ENCODE data around the gene KISS1R.

The KISS1R gene

GRCh38 chr19:940591-941291 lies 23.6 kb downstream of the KISS1R start:
- no peak for DNase-seq

DNA sequence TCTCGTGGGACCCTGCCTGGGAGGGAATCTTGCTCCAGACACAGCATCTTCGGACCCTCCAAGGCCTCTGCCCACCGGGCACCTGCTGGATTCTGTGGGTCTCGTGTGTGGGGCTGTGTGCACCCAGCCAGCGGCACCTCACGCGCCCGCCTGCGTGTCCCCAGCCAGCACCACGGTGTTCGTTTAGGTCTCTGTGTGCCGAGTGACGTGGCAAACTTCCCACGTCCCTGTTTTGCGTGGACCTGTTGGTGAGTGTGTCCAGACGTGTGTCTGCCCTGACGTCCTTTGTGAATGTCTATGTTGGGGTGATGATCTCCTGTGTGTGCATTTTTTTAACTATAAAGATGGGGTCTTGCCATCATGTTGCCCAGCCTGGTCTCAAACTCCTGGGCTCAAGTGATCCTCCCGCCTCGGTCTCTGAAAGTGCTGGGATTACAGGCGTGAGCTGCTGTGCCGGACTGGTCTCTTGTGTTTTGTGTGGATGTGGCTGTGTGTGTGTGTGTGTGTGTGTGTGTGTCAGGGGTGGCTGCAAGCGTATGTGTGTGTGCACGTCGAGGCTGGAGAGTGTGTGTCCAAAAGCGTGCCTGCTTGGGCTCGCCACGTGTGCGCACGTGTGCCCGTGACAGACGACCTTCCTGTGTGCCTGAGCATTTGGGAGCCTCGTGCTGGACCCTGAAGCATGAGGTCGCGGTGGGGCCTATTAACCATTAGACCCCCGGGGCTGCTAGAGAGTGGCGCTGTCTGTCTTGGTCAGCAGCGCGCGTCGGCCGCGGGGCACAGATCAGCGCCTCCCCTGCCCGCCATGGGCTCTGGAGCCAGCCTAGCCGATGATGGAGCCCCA lies 24.4 kb downstream of the KISS1R start:
- no peak for DNase-seq

DNA sequence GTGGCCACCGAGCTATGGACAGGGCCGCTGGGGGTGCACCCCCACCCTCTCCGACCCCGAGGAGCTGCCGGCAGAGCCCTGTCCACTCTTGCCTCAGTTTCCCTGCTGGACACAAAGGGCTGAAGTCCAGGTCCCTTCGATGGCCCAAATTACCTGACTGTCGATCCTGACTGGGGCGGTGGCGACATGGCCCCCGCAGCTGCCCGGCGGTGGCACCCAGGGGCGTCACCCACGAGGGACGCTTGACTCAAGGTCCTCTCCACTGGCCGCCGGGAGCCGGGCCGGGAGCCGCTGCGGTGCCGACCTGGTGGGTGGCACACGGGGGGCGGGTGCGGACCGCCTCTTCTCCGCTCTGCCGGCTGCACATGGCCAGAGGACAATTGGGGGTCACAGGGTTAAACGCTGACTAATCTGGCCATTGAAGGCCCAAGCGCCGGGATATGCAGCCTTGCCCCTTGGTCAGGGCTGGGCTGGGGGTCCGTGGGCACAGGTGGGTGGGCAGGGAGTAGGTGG lies 25.1 kb downstream of the KISS1R start:
- DNase-seq, result no peak

DNA sequence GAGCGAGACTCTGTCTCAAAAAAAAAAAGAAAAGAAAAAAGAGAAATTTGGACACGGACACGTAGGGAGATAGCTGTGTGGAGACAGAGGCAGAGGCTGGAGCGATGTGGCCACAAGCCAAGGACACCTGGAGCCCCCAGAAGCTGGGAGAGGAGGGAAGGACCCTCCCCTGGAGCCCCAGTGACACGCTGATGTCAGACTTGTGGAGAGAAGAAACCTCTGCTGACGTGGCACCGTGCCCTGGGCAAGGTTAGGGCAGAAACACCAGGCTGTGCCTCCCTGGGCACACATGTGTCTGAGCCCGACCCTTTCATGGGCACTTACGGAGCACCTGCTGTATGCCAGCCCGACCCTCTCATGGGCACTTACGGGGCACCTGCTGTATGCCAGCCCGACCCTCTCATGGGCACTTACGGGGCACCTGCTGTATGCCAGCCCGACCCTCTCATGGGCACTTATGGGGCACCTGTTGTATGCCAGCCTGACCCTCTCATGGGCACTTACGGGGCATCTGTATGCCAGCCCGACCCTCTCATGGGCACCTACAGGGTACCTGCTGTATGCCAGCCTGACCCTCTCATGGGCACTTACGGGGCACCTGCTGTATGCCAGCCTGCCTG lies 26.5 kb downstream of the KISS1R start:
- DNase-seq, result no peak

DNA sequence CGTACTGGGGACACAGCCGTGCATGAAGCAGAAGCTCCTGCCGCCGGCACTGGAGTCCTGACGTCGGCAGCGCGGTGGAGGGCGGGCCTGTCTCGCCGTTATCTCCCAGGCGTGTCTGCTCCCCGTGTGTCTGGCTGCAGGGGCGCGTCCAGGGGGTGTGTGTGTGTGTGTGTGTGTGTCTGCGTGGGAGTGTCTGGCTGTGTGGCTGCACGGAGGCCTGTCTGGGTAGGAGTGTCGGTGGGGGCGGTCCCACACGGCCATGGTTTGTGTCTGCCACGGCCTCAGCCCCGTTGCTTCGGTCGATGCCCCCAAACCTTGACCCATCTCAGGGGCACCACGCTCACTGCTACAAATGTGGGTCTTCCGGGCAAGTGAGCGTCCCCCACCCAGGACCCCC lies 27.0 kb downstream of the KISS1R start:
- no peak for DNase-seq

DNA sequence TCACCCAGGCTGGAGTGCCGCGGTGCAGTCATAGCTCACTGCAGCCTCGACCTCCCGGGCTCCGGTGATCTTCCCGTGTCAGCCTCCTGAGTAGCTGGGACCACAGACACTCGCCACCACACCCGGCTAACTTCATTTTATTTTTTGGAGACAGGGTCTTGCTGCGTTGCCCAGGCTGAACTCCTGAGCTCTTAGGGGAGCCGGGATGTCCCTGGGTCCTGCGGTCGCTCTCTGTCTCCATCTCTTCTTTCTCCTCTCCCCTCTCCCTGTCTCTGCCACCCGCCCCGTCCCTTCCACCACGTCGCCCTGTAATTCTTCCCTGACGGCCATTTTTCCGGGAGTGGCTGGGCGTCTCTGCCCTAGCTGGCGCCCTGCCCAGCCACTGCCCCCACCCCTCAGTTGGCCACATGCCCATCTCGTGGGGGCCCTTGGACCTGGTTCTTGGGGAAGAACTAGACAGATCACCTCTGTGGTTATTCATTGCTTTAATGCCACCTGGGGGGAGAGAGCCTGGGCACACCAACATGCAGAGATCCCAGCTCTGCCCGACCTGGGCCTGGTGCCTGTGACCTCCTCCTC lies 27.6 kb downstream of the KISS1R start:
- no peak for DNase-seq

GRCh38 chr19:945401-946252 lies 28.5 kb downstream of the KISS1R start:
- DNase-seq, result no peak

- DNase-seq, result no peak
Observed at GRCh38 chr19:947090-947706, 30.1 kb downstream of the KISS1R start.

DNA sequence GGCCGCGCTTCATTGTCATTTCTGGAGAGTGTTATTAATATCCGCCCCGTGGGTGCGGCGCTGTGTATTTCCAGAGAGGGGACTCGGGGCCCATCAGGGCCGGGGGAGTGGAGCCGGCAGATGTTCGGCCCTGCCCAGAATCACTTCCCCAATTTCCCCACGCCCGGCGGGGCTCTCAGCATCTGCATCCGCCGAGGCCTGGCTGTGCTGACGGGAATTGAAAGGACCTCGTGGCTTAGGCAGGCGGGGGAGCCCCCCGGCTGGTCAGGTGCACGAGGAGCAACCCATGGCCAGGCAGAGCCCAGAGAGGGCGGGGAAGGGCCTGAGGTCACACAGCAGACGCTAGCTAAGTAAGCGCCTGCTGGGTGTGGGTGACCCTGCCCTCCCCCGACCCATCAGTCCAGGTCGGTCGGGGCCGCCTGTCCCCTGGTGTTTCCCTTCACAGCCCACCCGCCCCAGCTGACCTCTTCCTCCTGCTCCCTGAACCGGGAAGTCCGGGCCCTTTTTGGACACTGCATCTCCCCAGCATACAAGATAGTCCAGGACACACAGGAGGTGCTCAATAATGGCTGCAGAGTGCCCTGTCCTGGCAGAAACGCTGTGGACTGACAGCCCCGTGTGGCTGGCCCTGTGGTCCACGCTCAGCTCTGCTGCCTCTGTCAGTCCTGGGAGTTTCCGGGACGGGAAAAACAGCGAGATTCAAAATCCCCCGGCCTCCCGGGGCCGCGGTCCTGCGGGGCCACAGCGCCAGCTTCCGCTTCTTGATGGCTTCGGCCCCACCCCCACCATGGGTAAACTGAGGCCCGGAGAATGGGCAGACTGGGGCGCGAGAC lies 30.8 kb downstream of the KISS1R start:
- no peak for DNase-seq

DNA sequence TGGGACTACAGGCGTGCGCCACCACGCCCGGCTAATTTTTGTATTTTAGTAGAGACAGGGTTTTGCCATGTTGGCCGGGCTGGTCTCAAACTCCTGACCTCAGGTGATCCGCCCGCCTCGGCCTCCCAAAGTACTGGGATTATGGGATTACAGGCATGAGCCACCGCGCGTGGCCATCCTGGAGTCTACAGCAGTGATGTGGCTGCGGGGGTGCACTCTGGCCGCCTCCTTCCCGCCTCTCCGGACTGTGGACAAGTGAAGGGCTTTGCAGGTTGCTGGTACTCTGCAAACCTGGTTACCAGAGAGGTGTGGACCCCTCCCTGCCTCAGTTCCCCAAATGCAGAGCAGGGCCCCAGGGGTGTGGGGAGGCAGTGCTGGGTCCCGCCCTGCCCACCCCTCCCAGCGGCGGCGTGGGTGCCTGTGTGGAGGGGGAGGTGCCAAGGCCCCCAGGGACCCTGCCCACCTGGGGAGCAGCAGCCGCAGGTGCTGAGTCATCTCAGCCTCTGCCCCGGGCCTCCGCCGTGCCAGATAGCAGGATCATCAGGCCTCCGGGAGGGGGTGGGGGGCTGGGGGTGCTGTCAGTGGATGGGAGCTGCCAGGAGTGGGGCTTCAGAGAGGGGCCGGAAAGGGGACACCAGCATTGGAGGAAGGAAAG lies 31.8 kb downstream of the KISS1R start:
- no peak for DNase-seq

DNA sequence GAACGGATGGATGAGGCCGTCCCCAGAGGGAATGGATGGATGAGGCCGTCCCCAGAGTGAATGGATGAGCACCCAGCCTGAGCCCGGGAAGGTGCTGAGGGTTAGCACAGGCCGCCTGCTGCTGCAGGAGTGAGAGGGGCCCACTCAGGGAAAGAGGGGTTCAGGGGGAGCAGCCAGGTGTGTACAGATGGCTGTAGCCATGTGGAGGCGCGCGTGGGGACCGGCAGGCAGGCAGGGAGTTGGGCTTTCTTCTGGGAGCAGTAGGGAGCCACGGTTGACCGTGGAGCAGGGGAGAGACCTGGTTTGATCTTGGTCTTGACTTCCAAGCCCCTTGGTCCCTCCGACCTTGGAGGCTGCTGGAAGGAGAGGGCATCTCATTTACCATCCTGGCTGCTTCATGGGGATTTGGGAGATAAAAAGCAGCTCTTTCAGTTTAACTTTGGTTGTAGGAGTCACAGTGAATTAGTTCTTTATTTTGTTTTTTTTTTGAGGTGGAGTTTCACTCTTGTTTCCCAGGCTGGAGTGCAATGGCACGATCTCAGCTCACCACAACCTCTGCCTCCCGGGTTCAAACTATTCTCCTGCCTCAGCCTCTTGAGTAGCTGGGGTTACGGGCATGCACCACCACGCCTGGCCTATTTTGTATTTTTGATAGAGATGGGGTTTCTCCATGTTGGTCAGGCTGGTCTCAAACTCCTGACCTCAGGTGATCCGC lies 33.4 kb downstream of the KISS1R start:
- no peak for DNase-seq

- no peak for DNase-seq
Observed at GRCh38 chr19:952049-952679, 35.0 kb downstream of the KISS1R start.

DNA sequence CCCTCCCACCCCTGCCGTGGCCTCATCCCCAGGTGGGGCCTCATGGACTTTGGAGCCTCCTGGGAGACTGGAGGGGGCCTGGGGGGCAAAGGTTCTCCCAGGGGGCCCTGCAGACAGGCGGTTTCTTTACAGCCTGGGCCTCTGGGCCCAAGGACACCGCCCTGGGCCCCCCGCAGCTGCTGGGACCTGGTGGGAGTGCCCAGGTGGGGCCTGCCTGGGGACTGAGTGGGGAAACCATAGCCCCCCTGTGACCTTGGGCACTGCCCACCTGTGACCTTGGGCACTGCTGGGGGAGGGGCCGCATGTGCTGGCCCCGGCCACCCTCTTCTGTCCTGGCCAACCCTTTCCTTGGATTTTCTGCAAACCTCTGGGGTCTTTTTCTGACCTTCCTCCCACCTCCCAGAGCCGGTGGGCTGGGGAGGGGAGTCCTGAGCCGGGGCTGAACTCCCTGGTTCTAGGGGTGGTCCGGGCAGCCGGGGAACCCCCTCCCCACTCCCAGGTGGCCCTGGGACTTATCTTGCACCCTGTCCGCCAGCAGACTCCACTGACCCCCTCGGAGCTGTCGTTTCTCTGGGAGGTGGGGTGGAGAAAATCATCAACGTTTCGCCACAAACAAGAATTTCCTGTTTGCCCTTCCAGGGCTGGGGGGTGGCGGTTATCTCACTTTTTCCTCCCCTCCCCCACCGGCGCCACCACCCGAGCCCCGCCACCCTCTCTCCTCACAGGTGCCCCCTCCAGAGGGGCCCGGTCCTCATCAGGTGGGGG lies 35.7 kb downstream of the KISS1R start:
- DNase-seq, result no peak

DNA sequence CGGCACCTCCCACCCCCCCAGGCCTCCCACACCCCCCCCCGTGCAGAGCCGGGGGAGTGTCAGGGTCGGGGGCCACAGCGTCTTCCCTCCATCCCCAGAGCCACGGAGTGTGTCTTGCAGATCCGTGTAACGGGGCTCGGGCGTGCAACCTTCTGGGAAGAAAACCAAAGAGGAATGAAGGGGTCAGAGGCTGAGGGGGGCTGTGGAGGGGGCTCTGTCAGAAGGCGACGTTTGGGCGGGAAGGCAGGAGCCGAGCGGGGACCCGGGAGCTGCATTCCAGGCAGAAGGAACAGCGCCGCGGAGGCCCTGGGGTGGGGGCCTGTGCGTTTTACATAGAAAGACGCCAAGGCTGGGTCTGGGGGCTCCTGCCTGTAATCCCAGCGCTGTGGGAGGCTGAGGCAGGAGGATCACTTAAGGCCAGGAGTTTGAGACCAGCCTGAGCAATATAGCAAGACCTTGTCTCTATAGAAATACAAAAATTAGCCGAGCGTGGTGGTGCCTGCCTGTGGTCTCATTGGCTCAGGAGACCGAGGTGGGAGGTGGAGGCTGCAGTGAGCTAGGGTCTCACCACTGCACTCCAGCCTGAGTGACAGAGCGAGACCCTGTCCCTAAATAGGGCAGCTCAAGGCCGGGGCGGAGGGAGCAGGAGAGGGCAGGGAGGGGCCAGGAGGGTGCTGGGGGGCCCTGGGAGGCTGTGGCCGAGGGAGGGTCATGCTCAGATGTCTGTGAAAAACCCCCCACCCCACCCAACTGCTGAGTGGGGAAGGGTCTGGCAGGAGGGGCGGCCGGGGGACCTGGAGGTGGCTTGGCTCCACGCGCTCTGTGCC lies 36.5 kb downstream of the KISS1R start:
- no peak for DNase-seq

DNA sequence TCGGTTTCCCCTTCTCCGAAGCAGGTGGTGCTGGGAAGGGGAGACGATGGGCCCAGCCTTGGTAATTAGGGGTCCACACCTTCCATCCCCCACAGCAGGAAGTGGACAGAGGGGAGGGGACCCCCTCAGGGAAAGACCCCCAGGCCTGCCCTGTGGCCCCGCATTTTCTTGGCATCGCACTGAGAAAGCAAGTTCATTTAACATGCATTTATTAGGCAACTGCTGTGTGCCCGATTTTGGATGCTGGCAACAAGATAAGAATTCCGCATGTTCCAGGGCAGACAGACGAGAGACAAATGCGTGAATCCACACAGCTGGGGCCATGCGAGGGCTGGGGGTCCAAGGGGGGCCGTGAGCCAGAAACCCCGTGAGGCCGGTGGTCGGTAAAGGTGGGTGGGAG lies 37.1 kb downstream of the KISS1R start:
- no peak for DNase-seq

DNA sequence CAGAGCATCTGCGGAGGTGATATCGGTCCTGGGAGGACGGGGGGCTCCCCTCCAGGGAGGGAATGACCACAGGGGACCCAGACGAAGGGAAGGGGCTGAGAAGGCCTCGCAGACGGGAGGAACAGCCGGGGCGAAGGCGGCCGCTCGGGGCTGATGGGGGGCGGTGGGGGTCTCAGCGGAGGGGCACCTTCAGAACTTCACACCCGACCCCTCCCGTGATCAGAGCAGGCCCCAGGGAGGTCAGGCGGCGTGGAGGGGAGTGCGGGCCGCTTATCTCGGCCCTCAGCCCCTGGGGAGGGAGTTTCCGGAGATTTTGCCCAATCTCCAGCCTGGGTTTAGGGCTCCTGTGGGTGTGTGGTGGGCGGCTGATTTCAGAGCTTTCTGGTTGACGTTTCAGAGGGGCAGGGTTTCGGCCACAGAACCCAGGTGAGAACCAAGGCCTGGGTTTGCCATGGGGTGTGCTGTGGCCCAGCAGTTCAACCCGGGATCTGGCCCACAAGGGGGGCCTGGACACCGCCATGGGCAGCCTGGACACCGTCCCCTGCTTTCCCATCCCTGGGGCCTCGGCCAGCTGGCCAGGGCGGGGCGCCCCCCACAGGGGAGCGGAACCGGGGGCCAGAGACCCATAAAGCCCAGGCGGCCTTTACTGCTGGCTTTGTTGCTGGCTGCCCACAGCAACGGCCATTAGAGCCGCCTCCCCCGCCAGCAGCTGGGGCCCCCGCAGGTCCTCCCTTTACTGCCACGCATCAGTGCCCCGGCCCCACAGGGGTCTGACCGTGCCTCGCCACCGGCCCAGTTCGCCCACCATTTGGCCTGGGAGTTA lies 37.8 kb downstream of the KISS1R start:
- DNase-seq, result no peak

Measured in right forelimb (tissue), 1 donor.